Astrocyte (in vitro differentiated cells and primary cell): ENCODE measurements around the gene HEY2. TPM values are rescaled to one million over a fixed set of nuclear protein-coding genes. Genes with fewer than 3 reads are reported as not detected.

Source experiments
- DNase-seq: peaks from one replicate; pipeline ENCODE4 v3.0.0-alpha.2; 2010; ENCODE audit warnings: low read depth
- FAIRE-seq: peaks from 2 replicates; lab custom pipeline; 2011; peaks lifted over from hg19 to GRCh38; lab: Jason Lieb, UNC
- H2AFZ ChIP-seq: 2 replicates; pipeline ENCODE4 v1.6.0; 2012; ENCODE audit warnings: low read depth, low read length, inconsistent platforms
- H3K27ac ChIP-seq: 2 replicates; pipeline ENCODE4 v1.5.1; 2011; ENCODE audit warnings: low read depth, low read length, inconsistent platforms
- H3K27me3 ChIP-seq: 2 replicates; pipeline ENCODE4 v1.6.0; 2011; ENCODE audit warnings: low read length, inconsistent platforms; ENCODE audit not compliant: insufficient read depth
- H3K36me3 ChIP-seq: 2 replicates; pipeline ENCODE4 v1.5.1; 2011; ENCODE audit warnings: low read length, inconsistent platforms; ENCODE audit not compliant: insufficient read depth
- H3K4me1 ChIP-seq: 2 replicates; pipeline ENCODE4 v1.5.1; 2011; ENCODE audit warnings: low read length, inconsistent platforms; ENCODE audit not compliant: insufficient read depth
- H3K4me2 ChIP-seq: 2 replicates; pipeline ENCODE4 v1.6.0; 2012; ENCODE audit warnings: low read length, inconsistent platforms
- H3K4me3 ChIP-seq: 2 replicates; pipeline ENCODE4 v1.5.1; 2011; ENCODE audit warnings: low read depth, mild to moderate bottlenecking, low read length, inconsistent platforms; ENCODE audit not compliant: insufficient read depth
- H3K79me2 ChIP-seq: 2 replicates; pipeline ENCODE4 v1.6.0; 2012; ENCODE audit warnings: mild to moderate bottlenecking, low read length, inconsistent platforms; ENCODE audit not compliant: insufficient read depth
- H3K9ac ChIP-seq: 2 replicates; pipeline ENCODE4 v1.6.0; 2012; ENCODE audit warnings: mild to moderate bottlenecking, low read length, inconsistent platforms
- H3K9me3 ChIP-seq: 2 replicates; pipeline ENCODE4 v1.5.1; 2012; ENCODE audit warnings: low read depth, mild to moderate bottlenecking, low read length, inconsistent platforms; ENCODE audit not compliant: insufficient read depth
- H4K20me1 ChIP-seq: 2 replicates; pipeline ENCODE4 v1.6.0; 2012; ENCODE audit warnings: low read length, inconsistent platforms; ENCODE audit not compliant: insufficient read depth
- H3K27ac Mint-ChIP-seq: one replicate; pipeline ENCODE4 v1.8.0; 2021; ENCODE audit warnings: mild to moderate bottlenecking, mixed read lengths; ENCODE audit not compliant: unreplicated experiment
- H3K27me3 Mint-ChIP-seq: one replicate; pipeline ENCODE4 v1.8.0; 2021; ENCODE audit warnings: low read depth, mixed read lengths; ENCODE audit not compliant: unreplicated experiment
- H3K36me3 Mint-ChIP-seq: one replicate; pipeline ENCODE4 v1.8.0; 2021; ENCODE audit warnings: low read depth, mixed read lengths; ENCODE audit not compliant: unreplicated experiment
- H3K4me1 Mint-ChIP-seq: one replicate; pipeline ENCODE4 v1.8.0; 2021; ENCODE audit warnings: low read depth, mixed read lengths; ENCODE audit not compliant: unreplicated experiment
- H3K4me3 Mint-ChIP-seq: one replicate; pipeline ENCODE4 v1.8.0; 2021; ENCODE audit warnings: mild to moderate bottlenecking, moderate library complexity, mixed read lengths; ENCODE audit not compliant: unreplicated experiment
- H3K9me3 Mint-ChIP-seq: one replicate; pipeline ENCODE4 v1.8.0; 2021; ENCODE audit warnings: mild to moderate bottlenecking, mixed read lengths; ENCODE audit not compliant: unreplicated experiment
- EZH2 ChIP-seq: IDR thresholded peaks from 2 replicates; pipeline ENCODE4 v1.6.1; 2012; ENCODE audit warnings: mild to moderate bottlenecking, low read length, inconsistent platforms; ENCODE audit not compliant: insufficient read depth
- total RNA-seq: library from RNA; stranded (reverse); gene quantifications from 2 replicates; pipeline ENCODE4 v1.2.1, GENCODE V29; 2021
- TF ChIP-seq, protein P1 (sequence below): IDR thresholded peaks from 2 replicates; pipeline ENCODE4 v1.5.1; 2011; ENCODE audit warnings: low read depth, mild to moderate bottlenecking, inconsistent platforms, low read length, moderate library complexity; ENCODE audit not compliant: insufficient read depth

The HEY2 gene
- total RNA-seq, 1 donor from 2014 or later = 1.0 TPM

DNA sequence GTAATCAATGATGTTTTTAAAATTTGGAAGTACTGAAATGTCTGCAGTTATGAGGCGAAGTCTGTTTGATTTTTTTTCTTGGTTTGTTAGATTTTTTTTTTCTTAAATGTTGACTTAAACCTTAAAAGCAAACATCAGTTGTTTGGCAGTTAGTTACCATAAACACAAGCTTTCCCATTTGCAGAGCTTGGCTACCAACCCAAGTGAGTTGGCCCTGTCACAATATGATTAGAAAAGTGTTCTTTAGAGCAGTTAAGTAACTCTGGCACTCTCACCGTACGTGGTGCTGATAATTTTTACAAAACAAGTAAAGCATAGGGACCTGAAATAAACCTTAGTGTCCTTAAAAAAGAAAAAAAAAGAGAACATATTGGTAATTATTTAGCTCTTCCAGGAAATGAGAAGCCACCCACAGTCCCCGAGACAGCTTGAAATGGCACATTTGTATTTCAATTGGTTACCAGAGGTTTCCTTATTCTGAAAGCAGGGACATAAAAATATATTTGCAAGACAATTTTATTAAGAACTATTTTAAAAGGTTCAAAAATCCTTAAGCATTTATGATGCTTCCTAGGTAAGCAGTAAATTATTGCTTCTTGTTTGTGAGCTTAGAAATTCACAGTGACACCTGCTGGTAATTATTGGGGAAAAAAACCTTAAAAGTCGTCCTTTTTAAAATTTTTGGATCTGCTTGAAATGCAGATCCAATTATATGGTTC lies 3.9 kb downstream of the HEY2 start:
- Histone ChIP-seq H3K4me1 (peaks cover 5% of the 10 kb centered on the region), H3K4me3 (no peak overlapping the region), H3K9ac (no peak overlapping the region), H2AFZ (no peak overlapping the region), H4K20me1 (no peaks in the 10 kb centered on the region), H3K79me2 (no peaks in the 10 kb centered on the region), H3K36me3 (no peaks in the 10 kb centered on the region), H3K9me3 (no peaks in the 10 kb centered on the region), H3K27me3 (peaks cover 28% of the 10 kb centered on the region), H3K4me2 (no peak overlapping the region), H3K27ac (no peak overlapping the region)
- H3K4me1 Mint-ChIP-seq = peaks cover 7% of the 10 kb centered on the region
- H3K4me3 Mint-ChIP-seq = no peak overlapping the region
- peaks cover 2% of the 10 kb centered on the region for H3K9me3 Mint-ChIP-seq
- no peaks in the 10 kb centered on the region for H3K36me3 Mint-ChIP-seq
- H3K27ac Mint-ChIP-seq = no peak overlapping the region
- TF ChIP-seq EZH2 = no peak
- TF ChIP-seq, protein P1, sequence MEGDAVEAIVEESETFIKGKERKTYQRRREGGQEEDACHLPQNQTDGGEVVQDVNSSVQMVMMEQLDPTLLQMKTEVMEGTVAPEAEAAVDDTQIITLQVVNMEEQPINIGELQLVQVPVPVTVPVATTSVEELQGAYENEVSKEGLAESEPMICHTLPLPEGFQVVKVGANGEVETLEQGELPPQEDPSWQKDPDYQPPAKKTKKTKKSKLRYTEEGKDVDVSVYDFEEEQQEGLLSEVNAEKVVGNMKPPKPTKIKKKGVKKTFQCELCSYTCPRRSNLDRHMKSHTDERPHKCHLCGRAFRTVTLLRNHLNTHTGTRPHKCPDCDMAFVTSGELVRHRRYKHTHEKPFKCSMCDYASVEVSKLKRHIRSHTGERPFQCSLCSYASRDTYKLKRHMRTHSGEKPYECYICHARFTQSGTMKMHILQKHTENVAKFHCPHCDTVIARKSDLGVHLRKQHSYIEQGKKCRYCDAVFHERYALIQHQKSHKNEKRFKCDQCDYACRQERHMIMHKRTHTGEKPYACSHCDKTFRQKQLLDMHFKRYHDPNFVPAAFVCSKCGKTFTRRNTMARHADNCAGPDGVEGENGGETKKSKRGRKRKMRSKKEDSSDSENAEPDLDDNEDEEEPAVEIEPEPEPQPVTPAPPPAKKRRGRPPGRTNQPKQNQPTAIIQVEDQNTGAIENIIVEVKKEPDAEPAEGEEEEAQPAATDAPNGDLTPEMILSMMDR = peak; percentile 40
- H3K27me3 Mint-ChIP-seq = peaks cover 7% of the 10 kb centered on the region
- FAIRE-seq (peak; percentile 54), DNase-seq (no peak)

DNA sequence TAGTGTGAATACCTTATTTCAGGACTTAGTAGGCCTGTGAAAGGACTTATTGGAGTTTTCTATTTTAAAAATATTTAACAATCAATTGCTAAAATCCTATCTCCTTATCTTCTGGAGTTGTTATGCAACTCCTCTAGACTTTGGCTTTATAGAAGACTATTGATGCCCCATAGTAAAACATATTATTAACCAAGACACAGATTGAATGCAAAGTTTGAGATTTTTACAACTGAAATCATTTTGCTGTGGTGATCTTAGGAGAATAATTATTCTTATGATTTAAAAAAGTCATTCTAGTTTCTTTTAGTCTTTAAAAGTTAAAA lies 4.5 kb downstream of the HEY2 start:
- TF ChIP-seq, protein P1 = no peak
- no peak for TF ChIP-seq EZH2
- Mint-ChIP-seq H3K4me1 (peaks cover 3% of the 10 kb centered on the region), H3K4me3 (no peak overlapping the region), H3K27ac (no peak overlapping the region), H3K27me3 (peaks cover 7% of the 10 kb centered on the region), H3K9me3 (peaks cover 2% of the 10 kb centered on the region), H3K36me3 (no peaks in the 10 kb centered on the region)
- H3K79me2 ChIP-seq = no peaks in the 10 kb centered on the region
- H3K4me1 ChIP-seq = peaks cover under 1% of the 10 kb centered on the region
- H3K9ac ChIP-seq = no peak overlapping the region
- DNase-seq = no peak
- H3K4me2 ChIP-seq = no peak overlapping the region
- no peak for FAIRE-seq
- peaks cover 23% of the 10 kb centered on the region for H3K27me3 ChIP-seq
- no peaks in the 10 kb centered on the region for H3K36me3 ChIP-seq
- H3K27ac ChIP-seq = no peak overlapping the region
- no peaks in the 10 kb centered on the region for H4K20me1 ChIP-seq
- no peaks in the 10 kb centered on the region for H3K9me3 ChIP-seq
- no peak overlapping the region for H3K4me3 ChIP-seq
- H2AFZ ChIP-seq = no peak overlapping the region

DNA sequence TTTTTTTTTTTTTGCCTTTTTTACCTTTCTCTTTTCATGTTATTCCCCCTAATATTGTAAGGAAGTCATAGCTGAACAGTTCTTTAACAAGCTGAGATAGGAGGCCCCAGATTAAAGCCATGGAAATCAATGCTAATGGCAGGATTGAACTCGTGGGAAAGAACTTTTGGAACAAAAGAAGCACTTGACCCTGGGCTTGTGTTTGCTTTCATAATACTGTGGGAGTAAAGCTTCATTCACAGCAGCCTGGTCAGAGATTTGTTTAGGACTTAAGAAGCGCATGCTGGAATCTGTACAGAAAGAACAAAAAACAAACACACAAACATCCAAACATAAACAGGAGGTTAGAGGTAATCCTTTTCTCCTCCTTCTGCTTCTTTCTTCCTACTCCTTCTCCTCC lies 5.1 kb downstream of the HEY2 start:
- no peak for TF ChIP-seq EZH2
- TF ChIP-seq, protein P1 = no peak
- FAIRE-seq (no peak), DNase-seq (no peak)
- Histone ChIP-seq H3K9me3 (no peaks in the 10 kb centered on the region), H3K36me3 (no peaks in the 10 kb centered on the region), H3K9ac (no peak overlapping the region), H3K4me3 (no peak overlapping the region), H3K27me3 (peaks cover 23% of the 10 kb centered on the region), H4K20me1 (no peaks in the 10 kb centered on the region), H2AFZ (no peak overlapping the region), H3K27ac (no peak overlapping the region), H3K79me2 (no peaks in the 10 kb centered on the region), H3K4me2 (no peak overlapping the region), H3K4me1 (no peaks in the 10 kb centered on the region)
- H3K27ac Mint-ChIP-seq = no peak overlapping the region
- H3K27me3 Mint-ChIP-seq = peaks cover 11% of the 10 kb centered on the region
- peaks cover 2% of the 10 kb centered on the region for H3K9me3 Mint-ChIP-seq
- no peak overlapping the region for H3K4me3 Mint-ChIP-seq
- peaks cover 4% of the 10 kb centered on the region for H3K36me3 Mint-ChIP-seq
- H3K4me1 Mint-ChIP-seq = peaks cover 3% of the 10 kb centered on the region
